Measurements from ENCODE around the gene KAZN.

DNA sequence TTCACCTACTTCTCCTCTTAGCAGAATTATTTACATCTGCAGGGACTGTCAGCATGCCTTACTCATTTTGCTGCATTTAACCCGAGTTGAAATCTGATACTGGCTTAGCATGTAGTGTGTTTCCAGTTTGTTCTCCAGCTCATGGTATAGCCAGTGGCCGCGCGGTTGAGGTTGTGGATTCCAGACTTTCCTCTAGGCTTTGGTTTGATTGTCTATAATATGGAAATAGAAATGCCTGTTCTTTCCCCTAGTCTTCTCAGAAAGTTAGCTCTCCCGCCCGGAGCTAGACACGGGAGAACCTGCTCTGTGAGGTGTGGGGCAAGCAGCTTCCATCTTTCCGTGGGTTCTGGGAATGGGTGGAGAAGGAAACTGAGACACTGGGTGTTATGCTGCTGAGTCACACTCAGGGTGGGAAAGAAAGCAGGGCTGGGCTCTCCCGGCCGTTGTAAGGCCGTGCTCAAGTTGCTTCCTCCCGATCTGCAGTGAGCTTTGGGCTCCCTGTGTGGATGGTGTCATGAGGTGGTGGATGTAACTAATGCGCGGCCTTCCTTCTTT, 348.3 kb downstream of the KAZN start:
- TF ChIP-seq POLR2A (IDR thresholded peaks at IDR 0.05) = no peak
- TF ChIP-seq, protein P1, sequence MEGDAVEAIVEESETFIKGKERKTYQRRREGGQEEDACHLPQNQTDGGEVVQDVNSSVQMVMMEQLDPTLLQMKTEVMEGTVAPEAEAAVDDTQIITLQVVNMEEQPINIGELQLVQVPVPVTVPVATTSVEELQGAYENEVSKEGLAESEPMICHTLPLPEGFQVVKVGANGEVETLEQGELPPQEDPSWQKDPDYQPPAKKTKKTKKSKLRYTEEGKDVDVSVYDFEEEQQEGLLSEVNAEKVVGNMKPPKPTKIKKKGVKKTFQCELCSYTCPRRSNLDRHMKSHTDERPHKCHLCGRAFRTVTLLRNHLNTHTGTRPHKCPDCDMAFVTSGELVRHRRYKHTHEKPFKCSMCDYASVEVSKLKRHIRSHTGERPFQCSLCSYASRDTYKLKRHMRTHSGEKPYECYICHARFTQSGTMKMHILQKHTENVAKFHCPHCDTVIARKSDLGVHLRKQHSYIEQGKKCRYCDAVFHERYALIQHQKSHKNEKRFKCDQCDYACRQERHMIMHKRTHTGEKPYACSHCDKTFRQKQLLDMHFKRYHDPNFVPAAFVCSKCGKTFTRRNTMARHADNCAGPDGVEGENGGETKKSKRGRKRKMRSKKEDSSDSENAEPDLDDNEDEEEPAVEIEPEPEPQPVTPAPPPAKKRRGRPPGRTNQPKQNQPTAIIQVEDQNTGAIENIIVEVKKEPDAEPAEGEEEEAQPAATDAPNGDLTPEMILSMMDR (IDR thresholded peaks at IDR 0.05 in 8 of 11, conservative IDR thresholded peaks at IDR 0.05 in 3 of 11) = no peak
